Measurements from ENCODE around the gene SLC35F1.

DNA sequence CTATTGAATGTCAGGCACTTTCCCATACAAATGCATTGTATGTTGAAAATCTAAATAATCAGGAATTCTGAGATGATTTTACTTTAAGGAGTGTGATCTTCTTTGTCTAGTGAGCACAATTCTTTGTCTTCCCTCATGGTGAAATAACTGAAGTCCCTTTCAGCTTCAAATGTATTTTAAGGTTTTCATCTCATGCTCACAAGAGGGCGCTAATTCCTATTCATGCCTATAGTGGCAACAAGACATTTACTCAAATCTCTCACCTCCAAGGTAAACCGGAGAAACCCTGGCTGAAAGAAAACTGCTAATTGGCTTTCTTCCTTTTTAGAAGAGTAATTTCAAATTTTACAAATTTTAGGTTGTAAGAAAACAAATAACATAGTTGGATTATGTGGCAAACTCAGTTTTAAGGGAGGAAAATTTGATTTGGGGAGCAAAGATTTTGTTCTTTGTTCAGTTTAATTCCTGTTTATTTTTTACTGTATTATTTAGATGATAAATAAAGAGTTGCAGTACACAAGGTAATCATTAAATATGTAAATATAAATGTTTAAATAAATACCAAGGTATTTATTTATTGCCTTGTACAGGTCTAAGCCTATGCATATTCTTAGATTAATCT is 69.1 kb downstream of the SLC35F1 start:
- TF ChIP-seq, protein P1, sequence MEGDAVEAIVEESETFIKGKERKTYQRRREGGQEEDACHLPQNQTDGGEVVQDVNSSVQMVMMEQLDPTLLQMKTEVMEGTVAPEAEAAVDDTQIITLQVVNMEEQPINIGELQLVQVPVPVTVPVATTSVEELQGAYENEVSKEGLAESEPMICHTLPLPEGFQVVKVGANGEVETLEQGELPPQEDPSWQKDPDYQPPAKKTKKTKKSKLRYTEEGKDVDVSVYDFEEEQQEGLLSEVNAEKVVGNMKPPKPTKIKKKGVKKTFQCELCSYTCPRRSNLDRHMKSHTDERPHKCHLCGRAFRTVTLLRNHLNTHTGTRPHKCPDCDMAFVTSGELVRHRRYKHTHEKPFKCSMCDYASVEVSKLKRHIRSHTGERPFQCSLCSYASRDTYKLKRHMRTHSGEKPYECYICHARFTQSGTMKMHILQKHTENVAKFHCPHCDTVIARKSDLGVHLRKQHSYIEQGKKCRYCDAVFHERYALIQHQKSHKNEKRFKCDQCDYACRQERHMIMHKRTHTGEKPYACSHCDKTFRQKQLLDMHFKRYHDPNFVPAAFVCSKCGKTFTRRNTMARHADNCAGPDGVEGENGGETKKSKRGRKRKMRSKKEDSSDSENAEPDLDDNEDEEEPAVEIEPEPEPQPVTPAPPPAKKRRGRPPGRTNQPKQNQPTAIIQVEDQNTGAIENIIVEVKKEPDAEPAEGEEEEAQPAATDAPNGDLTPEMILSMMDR (IDR thresholded peaks at IDR 0.05) = no peak
- no peak for TF ChIP-seq POLR2A (IDR thresholded peaks at IDR 0.05)
